Sciatic nerve (tissue), 2 donors: ENCODE measurements around the gene SUSD4. TPM values are rescaled to one million over a fixed set of nuclear protein-coding genes. Genes with fewer than 3 reads are reported as not detected.
"Not testable (repeated sequence)": the region's sequence is repeated elsewhere in the genome, so short reads cannot be mapped to it uniquely, and the experiment has no call there.

Experiments
- ATAC-seq: fragments of 200-7000 bp; cut with Tn5 transposase; one replicate; pipeline ENCODE4 v1.9.1; 2020; ENCODE audit warnings: mild to moderate bottlenecking, moderate library complexity
- DNase-seq: peaks from one replicate; pipeline ENCODE4 v3.0.0-alpha.2; 2020; ENCODE audit warnings: low spot score
- intact Hi-C: fragments of 100-400 bp; cut with DNase I; formaldehyde crosslinking; loops from one replicate; pipeline ENCODE4 v1.14.2; 2022
- total RNA-seq: library from RNA; stranded (reverse); fragmentation: NEBNext Ultra II Directional; extraction: Animal tissue kit (Norgen Biotek cat#: 25700); gene quantifications from one replicate; pipeline ENCODE4 v1.2.1, GENCODE V29; 2021
- donor health status: DM: no; HTN: no; CAD: no.
- donor health status: DM: no; HTN: no; CAD: no.

The SUSD4 gene
- total RNA-seq, 1 donor from 2014 or later, result not detected

DNA sequence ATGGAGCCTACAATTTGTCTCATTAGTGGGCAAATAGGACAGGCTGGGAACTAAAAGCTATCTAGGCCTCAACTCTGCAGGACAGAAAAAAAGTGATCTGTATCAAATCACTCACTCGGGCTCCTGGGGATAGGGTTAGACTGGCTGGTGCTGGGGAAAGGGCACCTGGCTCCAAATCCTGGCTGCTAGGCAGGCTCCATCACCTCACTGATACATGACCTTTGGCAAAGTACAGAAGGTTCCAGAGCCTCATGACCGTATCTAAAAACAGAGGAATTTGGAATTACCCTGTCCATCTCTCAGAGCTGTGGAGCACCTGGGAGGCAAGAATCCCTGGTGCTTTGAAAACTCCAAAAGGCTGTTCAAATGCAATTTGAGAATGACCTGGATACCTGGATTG lies 51.7 kb downstream of the SUSD4 start:
- DNase-seq, result no peak
- intact Hi-C loops, result no loop called here
- ATAC-seq, result no peak

DNA sequence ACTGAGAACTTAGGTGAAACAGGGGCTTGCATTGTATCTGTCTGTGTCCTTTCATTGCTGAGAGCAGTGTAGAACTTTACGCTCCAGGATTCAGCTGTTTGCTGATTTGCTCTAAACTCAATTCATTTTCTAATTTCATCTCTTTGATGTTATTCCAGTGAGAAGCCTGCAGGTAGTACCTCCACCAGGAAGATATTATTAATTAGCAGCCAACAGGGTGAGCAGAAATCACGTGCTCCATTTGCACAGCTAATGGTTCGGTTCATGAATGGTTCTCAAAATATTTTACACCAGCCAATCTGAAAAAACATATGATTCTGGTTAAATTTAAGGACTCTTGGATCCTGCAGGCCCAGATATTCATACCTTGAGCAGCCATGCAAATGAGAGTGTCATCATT lies 52.1 kb downstream of the SUSD4 start:
- intact Hi-C loops, result no loop called here
- ATAC-seq (no peak), DNase-seq (no peak)

DNA sequence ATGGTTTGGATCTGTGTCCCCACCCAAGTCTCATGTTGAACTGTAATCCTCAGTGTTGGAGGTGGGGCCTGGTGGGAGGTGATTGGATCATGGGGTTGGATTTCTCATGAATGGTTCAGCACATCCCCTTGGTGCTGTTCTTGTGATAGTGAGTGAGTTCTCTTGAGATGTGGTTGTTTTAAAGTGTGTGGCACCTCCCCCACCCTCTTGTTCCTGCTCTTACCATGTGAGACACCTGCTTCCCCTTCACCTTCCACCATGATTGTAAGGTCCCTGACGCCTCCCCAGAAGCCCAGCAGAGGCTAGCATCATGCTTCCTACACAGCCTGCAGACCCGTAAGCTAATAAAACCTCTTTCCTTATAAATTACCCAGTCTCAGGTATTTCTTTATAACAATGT lies 55.8 kb downstream of the SUSD4 start:
- intact Hi-C loops, result no loop called here
- no peak for ATAC-seq

GRCh38 chr1:223307544-223307943 lies 56.4 kb downstream of the SUSD4 start:
- DNase-seq (no peak), ATAC-seq (no peak)
- intact Hi-C loops, result no loop called here

More for the DNA sequence above, 55.8 kb downstream of the SUSD4 start:
- no peak for DNase-seq

DNA sequence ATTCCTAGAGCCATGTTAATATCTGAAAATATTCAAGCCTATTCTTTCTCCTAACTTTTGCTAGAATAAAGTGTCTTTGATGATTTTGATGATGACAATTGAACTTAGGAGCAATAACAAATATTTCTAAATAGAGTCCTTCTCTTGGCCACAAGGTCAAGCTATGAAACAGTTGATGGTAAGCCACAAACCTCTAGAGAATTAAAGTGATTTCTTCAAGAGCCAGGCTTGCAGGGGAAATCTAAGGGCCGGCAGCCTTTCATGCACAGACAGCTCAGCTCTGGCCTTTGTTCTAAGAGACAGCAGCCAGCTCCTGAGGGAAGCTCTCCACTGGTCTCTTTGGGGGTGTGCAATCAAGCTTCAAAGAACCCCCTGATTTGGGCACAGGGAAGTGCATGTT lies 59.0 kb downstream of the SUSD4 start:
- intact Hi-C loops, result no loop called here
- ATAC-seq (peak; percentile 62), DNase-seq (no peak)

GRCh38 chr1:223301371-223301770 lies 62.6 kb downstream of the SUSD4 start:
- intact Hi-C loops, result no loop called here
- DNase-seq (no peak), ATAC-seq (no peak)

- DNase-seq (no peak), ATAC-seq (no peak)
- intact Hi-C loops, result no loop called here
These were observed 64.4 kb downstream of the SUSD4 start for GRCh38 chr1:223299553-223299952.

GRCh38 chr1:223298701-223299100 lies 65.3 kb downstream of the SUSD4 start:
- no peak for DNase-seq
- intact Hi-C loops, result no loop called here
- no peak for ATAC-seq

- ATAC-seq (no peak), DNase-seq (no peak)
- intact Hi-C loops, result no loop called here
These were observed 66.2 kb downstream of the SUSD4 start for GRCh38 chr1:223297800-223298199.

- intact Hi-C loops, result no loop called here
- ATAC-seq (no peak), DNase-seq (no peak)
These were observed 72.2 kb downstream of the SUSD4 start for GRCh38 chr1:223291796-223292195.

- no peak for ATAC-seq
- DNase-seq, result no peak
- intact Hi-C loops, result no loop called here
These were observed 73.6 kb downstream of the SUSD4 start for GRCh38 chr1:223290397-223290796.

DNA sequence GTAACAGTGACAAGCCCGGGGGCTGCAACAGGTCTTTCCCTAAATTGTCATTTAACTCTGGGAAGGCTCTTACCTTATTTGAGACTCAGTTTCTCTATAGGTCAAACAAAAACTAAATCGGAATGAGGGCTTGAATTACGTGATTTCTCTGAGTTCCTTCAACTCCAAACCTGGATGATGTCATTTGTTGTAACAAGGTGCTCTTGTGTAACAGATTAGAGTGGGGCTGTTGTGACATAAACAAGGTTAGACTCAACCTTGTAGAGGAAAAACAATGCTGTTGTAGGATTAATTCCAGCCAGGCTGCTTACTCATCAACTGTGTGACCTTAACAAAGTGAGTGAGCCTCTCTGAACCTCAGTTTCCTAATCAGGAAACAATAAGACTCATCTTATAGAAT lies 74.4 kb downstream of the SUSD4 start:
- intact Hi-C loops, result no loop called here
- no peak for DNase-seq
- no peak for ATAC-seq

GRCh38 chr1:223288826-223289225 lies 75.2 kb downstream of the SUSD4 start:
- intact Hi-C loops, result no loop called here
- no peak for DNase-seq
- ATAC-seq, result no peak

DNA sequence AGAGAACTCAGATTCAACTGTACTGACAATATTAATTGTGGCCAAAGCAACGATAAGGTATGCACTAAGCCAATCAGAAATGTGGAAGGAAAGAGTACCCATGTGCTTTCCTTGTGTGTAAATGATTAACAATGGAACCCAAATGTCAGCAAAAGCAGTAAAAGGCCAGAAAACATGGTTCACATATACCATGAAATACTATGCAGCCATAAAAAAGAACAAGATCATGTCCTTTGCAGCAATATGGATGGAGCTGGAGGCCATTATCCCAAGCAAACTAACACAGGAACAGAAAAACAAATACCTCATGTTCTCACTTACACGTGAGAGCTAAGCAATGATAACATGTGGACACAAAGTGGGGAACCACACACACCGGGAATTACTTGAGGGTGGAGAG lies 78.5 kb downstream of the SUSD4 start:
- no peak for DNase-seq
- intact Hi-C loops, result no loop called here
- no peak for ATAC-seq

DNA sequence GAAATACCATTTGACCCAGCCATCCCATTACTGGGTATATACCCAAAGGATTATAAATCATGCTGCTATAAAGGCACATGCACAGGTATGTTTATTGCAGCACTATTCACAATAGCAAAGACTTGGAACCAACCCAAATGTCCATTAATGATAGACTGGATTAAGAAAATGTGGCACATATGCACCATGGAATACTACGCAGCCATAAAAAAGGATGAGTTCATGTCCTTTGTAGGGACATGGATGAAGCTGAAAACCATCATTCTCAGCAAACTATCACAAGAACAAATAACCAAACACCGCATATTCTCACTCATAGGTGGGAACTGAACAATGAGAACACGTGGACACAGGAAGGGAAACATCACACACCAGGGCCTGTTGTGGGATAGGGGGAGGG lies 80.3 kb downstream of the SUSD4 start:
- ATAC-seq, DNase-seq, intact Hi-C loops: not testable (repeated sequence)

GRCh38 chr1:223278311-223278710 lies 85.7 kb downstream of the SUSD4 start:
- DNase-seq, ATAC-seq, intact Hi-C loops: not testable (repeated sequence)

- no peak for ATAC-seq
- DNase-seq, result no peak
- intact Hi-C loops, result no loop called here
These were observed 87.9 kb downstream of the SUSD4 start for GRCh38 chr1:223276029-223276428.

DNA sequence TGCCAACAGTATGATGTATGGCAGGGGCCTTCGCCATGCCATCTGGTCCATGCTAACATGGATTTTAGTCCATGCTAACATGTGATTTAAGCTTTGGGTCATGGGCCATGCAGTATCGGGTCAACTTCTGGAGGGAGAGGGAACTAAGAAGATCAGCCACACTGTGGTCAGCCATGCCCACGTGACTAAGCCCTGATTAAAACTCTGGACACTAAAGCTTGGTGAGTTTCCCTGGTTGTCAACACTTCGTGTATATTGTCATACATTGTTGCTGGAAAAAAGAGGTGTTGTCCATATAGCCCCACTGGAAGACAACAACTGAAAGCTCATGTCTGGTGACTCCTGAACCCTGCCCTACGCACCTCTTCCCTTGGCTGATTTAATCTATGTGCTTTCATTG lies 90.5 kb downstream of the SUSD4 start:
- intact Hi-C loops, result no loop called here
- no peak for ATAC-seq

DNA sequence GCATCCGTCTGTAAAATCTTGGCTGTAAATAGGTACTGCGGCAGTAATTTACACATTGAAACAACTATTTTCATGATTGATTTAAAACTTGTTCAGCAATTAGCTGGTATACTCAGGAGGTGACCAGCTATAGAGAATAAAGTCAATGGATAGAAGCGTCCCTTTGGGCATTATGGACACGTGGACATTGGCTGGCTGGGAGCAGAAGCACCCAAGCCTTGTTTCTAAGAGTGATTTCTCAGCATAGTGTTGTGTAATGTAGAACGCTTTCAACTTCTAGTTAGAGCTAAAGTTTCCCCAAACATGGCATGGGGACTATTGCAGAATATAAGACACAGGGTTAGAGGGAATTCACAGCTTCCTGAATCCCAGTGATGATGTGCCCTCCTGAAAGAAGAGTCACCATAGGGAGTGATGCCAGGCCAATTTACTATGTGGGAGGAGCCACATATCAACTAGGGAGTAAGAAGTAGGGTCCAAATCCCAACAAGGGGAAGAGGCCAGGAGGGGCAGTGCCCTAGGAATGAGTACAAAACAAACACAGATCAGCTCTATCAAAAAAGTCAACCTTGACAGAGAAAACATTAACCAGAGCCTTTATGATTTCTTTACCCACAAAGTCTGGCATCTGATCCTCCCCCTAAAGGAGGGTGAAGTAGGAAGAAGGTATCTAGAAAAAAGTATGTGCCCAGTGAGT lies 92.7 kb downstream of the SUSD4 start:
- DNase-seq (no peak), ATAC-seq (no peak)
- intact Hi-C loops, result no loop called here

More for the DNA sequence above, 90.5 kb downstream of the SUSD4 start:
- DNase-seq, result no peak

DNA sequence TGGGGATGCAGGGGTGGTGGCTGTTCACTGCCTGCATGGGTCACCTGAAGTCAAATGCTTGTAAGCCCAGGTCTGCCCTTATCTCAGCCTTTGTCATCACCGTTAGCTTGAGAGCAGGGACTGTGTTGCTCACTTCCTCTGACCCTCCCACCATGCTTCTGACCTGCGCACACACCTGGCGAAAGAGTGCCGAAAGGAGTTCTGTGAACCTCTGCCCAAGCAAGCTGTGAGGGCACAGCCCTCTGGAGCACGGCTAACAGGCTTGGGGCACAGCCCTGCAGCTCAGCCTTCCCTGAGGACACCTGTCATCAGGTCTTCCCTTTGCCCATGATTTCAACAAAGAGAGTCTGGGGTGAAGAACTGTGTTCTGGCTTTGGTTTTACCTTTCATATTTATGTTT lies 93.8 kb downstream of the SUSD4 start:
- intact Hi-C loops, result no loop called here
- ATAC-seq (no peak), DNase-seq (no peak)

DNA sequence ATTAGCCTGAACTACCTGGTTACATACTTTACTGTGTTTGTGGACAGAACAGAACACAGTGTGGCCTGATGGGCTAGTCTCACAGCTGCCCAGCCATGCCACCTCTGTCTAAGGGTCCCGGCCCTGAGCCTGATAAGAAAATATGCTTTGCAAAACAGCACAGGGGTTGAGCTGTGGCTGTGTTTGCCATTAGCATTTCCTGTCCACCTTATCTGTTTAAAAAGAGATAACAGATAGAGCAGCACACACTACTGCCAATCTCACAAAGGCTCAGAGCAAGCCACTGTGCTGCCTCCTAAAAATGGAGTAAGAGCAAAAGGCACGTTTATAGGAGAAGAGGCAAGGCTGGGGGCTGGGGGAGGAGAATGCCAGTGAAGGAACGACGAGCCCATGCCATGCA lies 95.0 kb downstream of the SUSD4 start:
- intact Hi-C loops, result no loop called here
- DNase-seq (no peak), ATAC-seq (no peak)
